ENCODE measurements around the gene ANKMY1.

GRCh38 chr2:240449764-240450531, 107.8 kb downstream of the ANKMY1 start:
- TF ChIP-seq, protein P1, sequence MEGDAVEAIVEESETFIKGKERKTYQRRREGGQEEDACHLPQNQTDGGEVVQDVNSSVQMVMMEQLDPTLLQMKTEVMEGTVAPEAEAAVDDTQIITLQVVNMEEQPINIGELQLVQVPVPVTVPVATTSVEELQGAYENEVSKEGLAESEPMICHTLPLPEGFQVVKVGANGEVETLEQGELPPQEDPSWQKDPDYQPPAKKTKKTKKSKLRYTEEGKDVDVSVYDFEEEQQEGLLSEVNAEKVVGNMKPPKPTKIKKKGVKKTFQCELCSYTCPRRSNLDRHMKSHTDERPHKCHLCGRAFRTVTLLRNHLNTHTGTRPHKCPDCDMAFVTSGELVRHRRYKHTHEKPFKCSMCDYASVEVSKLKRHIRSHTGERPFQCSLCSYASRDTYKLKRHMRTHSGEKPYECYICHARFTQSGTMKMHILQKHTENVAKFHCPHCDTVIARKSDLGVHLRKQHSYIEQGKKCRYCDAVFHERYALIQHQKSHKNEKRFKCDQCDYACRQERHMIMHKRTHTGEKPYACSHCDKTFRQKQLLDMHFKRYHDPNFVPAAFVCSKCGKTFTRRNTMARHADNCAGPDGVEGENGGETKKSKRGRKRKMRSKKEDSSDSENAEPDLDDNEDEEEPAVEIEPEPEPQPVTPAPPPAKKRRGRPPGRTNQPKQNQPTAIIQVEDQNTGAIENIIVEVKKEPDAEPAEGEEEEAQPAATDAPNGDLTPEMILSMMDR (IDR thresholded peaks at IDR 0.05; ENCODE audit: insufficient read depth, low read length): no peak
- TF ChIP-seq POLR2AphosphoS5 (IDR thresholded peaks at IDR 0.05; ENCODE audit: low read depth): no peak
